HG03469 (cell line): ENCODE results near the gene ANTXR2.
"Not testable (repeated sequence)": the region's sequence is repeated elsewhere in the genome, so short reads cannot be mapped to it uniquely, and the experiment has no call there.

Experiments used
- ATAC-seq: cut with Tn5 transposase; IDR thresholded peaks from one replicate; pipeline ENCODE4 v1.9.1; 2021; ENCODE audit warnings: mild to moderate bottlenecking, moderate library complexity, moderate number of reproducible peaks; ENCODE audit not compliant: unreplicated experiment

ANTXR2 gene

DNA sequence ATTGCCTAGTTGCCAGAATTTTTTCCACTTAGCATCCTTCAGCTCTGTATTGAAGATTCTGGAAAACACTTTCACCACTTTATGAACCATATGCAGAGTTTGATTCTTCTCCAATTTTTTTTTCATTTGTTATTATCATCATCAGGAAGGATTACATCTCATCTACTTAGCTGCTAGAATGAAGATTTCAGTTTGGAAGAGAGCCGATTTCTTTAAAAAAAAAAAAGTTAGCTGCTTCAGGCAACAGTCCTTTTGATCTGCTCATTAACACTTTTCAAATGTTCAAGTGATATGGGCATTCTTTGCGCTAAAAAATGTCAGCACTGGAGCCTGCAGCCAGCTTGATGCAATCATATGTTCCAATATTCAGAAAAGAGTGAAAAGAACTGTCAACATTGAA lies 76.2 kb downstream of the ANTXR2 start:
- no peak for ATAC-seq

- ATAC-seq, result no peak
Observed at GRCh38 chr4:79993476-79993875, 79.6 kb downstream of the ANTXR2 start.

- no peak for ATAC-seq
Observed at GRCh38 chr4:79991601-79992000, 81.4 kb downstream of the ANTXR2 start.

DNA sequence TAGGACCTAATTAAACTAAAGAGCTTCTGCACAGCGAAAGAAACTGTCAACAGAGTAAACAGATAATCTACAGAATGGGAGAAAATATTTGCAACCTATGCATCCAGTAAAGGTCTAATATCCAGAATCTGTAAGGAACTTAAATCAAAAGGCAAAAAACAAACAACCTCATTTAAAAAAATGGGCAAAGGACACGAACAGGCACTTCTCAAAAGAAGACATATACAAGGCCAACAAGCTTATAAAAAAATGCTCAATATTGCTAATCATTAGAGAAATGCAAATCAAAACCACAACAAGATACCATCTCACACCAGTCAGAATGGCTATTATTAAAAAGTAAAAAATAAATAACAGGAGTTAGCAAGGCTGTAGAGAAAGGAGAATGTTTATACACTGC lies 81.9 kb downstream of the ANTXR2 start:
- ATAC-seq, result not testable (repeated sequence)

GRCh38 chr4:79987401-79987800 lies 85.6 kb downstream of the ANTXR2 start:
- no peak for ATAC-seq

DNA sequence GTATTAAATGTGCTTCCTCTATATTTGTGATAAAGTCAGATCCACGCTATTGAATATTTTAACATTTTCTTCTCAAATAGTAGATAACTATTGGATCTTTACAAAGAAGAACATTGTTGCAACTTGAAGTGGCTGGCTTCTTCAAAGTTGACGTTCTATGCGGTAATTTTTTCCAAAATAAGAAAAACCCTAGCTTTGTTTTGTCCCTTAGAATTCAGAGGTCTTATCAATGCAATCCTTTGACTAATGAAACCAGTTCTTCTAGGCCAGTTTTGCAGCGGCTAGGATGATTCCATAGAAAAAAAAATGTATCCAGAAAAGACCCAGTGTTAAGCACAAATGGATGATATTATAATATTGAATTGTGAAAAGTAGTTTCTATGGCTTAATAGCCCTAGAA lies 89.6 kb downstream of the ANTXR2 start:
- ATAC-seq, result no peak

GRCh38 chr4:79982601-79983322 lies 90.3 kb downstream of the ANTXR2 start:
- ATAC-seq, result no peak

- ATAC-seq, result no peak
Observed at GRCh38 chr4:79980448-79980847, 92.6 kb downstream of the ANTXR2 start.

GRCh38 chr4:79979785-79980437 lies 93.1 kb downstream of the ANTXR2 start:
- no peak for ATAC-seq

GRCh38 chr4:79977131-79977840 lies 95.7 kb downstream of the ANTXR2 start:
- no peak for ATAC-seq

DNA sequence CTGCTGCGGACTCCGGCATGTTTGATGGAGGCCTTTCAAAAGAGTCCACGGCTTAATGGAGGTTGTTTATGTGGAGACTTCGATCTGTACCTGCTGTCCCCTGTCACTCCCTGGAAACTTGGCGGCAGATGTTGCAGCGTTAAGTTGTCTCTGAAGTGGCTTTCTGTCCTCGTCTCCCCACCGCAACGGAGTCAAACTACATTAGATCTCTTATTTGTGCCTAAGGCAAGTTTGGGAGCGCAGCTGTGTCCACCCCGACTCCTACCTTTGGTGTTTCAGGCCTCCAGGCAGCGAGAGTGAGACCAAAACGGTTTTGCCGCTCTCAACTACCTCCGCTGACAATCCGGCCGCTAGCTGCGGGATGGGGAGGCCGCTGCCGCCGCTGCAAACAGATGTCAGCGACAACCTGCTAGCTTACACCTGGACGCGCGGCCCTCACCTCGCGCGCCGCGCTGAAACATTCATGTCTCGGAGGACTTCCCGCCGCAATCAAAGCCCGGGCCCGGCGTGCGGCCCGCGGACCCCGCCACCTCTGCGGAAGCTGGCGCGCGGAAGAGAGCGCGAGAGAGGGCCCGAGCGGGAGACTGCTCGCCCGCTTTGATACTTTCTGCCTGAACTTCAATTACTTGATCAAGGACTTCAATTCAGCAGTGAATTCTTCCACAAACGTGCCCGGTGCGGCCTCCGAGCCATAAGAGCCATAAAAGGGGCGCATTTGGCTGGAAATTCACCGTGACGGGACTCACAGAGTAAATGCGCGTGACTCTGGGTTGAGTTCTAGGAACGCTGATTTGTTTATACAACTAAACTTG lies 108.4 kb downstream of the ANTXR2 start:
- no peak for ATAC-seq

GRCh38 chr4:79964020-79964399 lies 109.0 kb downstream of the ANTXR2 start:
- ATAC-seq, result no peak

- no peak for ATAC-seq
Observed at GRCh38 chr4:79959652-79960051, 113.4 kb downstream of the ANTXR2 start.

- ATAC-seq, result no peak
Observed at GRCh38 chr4:79958466-79959264, 114.4 kb downstream of the ANTXR2 start.

- ATAC-seq, result no peak
Observed at GRCh38 chr4:79949178-79949577, 123.9 kb downstream of the ANTXR2 start.

DNA sequence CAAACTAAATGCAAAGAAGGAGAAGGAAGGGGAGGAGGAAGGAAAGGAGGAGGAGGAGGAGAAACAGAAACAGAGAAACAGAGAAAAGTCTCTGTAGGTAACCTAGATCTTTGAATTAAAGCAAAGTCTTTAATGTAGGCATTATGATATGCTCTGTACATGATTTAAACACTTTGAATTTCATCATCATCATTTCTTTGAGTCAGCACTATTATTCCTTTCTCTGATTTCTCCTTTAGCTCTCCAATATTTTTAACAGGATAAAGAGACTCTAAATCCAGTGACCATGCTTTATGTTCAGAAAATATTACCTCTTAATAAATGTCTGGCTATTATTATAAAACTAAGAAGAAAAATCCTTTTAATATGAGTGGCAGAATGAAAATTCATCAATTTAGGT lies 124.3 kb downstream of the ANTXR2 start:
- no peak for ATAC-seq

DNA sequence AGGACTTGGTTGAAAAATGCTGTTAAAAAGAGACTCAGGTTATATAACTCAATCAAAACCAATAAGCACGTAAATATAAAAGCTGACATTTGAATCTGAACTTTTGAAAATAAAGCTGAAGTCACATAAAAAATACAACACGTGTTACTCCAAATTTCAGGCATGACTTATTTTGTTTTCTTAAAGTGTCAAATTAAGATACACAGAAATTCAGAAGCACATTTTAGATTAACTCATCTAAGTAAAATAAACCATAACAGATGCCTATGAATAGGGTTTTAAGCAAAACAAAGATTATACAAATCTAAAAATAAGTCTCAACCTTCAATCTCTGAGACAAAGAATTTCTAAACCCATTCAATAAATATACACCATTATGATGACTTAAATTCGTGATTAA lies 124.8 kb downstream of the ANTXR2 start:
- ATAC-seq, result no peak

DNA sequence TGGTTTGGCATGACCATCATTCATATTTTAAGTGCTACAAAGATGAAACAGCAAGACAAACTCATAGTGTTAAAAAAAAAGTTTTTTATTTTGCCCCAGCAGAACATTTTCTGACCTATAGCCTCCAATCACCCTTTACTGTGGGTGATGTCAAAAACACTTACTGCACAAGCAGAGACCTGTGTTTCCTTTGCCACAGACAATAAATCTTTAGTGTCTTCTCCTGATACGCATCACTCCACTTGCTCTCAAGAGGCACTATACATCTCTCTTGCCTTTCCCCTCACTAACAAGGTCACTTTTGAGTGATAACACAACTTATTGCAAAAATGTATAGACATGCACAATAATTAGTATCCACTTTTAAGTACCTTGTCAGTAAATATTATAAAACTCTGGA lies 125.6 kb downstream of the ANTXR2 start:
- ATAC-seq, result no peak

- ATAC-seq, result no peak
Observed at GRCh38 chr4:79935274-79935673, 137.8 kb downstream of the ANTXR2 start.

DNA sequence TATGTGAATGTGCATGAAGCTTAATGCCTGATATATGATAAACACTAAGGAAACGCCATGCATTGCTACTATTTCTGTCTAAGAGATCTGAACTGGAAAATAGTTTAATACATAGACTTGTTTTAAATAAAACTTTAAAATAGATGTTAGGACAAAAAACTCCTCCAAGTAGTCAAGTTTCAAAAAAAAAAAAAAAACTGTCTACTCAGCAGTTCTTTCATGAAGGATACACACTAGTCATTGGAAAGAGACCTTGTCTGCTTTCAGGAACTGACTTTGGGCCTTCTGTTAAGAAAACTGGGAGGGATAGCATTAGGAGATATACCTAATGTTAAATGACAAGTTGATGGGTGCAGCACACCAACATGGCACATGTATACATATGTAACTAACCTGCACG lies 138.4 kb downstream of the ANTXR2 start:
- ATAC-seq, result no peak
